A673 (cell line): Measurements from ENCODE around the gene SPACA4.

Source experiments
- CTCF ChIP-seq: fragments of 300-800, 200-600 bp; sonication (generic); conservative IDR thresholded peaks from 2 replicates; pipeline ENCODE4 v1.5.1; 2017; ENCODE audit warnings: low read depth, mild to moderate bottlenecking, antibody characterized with exemption, low read length, moderate library complexity, mixed read lengths
- EZH2 ChIP-seq: fragments of 200-600 bp; sonication (generic); IDR thresholded peaks from 2 replicates; pipeline ENCODE4 v1.6.1; 2017; ENCODE audit warnings: borderline replicate concordance, low read depth, mild to moderate bottlenecking, mixed read lengths, antibody characterized with exemption, low read length; ENCODE audit not compliant: poor library complexity, severe bottlenecking

GRCh38 chr19:48644839-48645619 is 38.5 kb downstream of the SPACA4 start:
- TF ChIP-seq CTCF = no peak
- TF ChIP-seq EZH2 = no peak
